ENCODE data around the gene IFI30. TPM values are rescaled to one million over a fixed set of nuclear protein-coding genes. Genes with fewer than 3 reads are reported as not detected.

The IFI30 gene
- total and polyA plus RNA-seq, 2 experiments from 2014 or later, result 0.86 to 10.3 TPM

GRCh38 chr19:18152817-18153555, 20.6 kb upstream of the IFI30 start, which contains the start of gene PIK3R2:
TSS of gene PIK3R2 (plus strand) at chr19:18153163. CDS start at chr19:18155880, 2,717 bp downstream.
- WGBS, 2 experiments (ENCODE audit: low coverage in 1 of 2, low lambda C conversion rate in 2 of 2, missing lambda C conversion rate in 2 of 2), result 0 to 1% methylated on average over 63 to 85 of the region's 86 CpGs
- Histone ChIP-seq H3K4me2 (ENCODE audit: unreplicated experiment) (peak within 1 kb of the TSS; percentile 92), H3K4me3 (peak within 1 kb of the TSS; percentile 84), H3K9me2 (ENCODE audit: insufficient read depth) (no peaks in the 10 kb centered on the region), H3K27ac (peak within 1 kb of the TSS; percentile 82), H3K27me3 (replicated peaks; ENCODE audit: insufficient read depth) (no peaks in the 10 kb centered on the region), H3F3A (ENCODE audit: insufficient read depth) (peaks cover 14% of the 10 kb centered on the region), H3K79me2 (ENCODE audit: insufficient read depth) (peaks cover 24% of the 10 kb centered on the region), H3K9ac (peak within 1 kb of the TSS; percentile 87), H3K9me3 (ENCODE audit: low read depth) (no peaks in the 10 kb centered on the region), H3K36me3 (ENCODE audit: low read depth) (no peaks in the 10 kb centered on the region), H4K20me1 (ENCODE audit: insufficient read depth) (no peaks in the 10 kb centered on the region), H3K4me1 (ENCODE audit: insufficient read depth) (peaks cover 10% of the 10 kb centered on the region), H2AFZ (peak within 1 kb of the TSS; percentile 79)
- in situ Hi-C loops (cut with MboI), result no loop called here
- TF ChIP-seq EZH2phosphoT487 (IDR thresholded peaks at IDR 0.05; ENCODE audit: insufficient read depth, low read depth) (no peak), EZH2 (IDR thresholded peaks at IDR 0.05; ENCODE audit: insufficient read depth, poor library complexity, severe bottlenecking) (no peak)
- DNase-seq, result peak; percentile 99

- H2AFZ ChIP-seq, result peak overlapping the region; percentile 76
- in situ Hi-C loops (cut with MboI), result no loop called here
- peak overlapping the region; percentile 87 for H3K9ac ChIP-seq
- peak overlapping the region; percentile 92 for H3K4me2 ChIP-seq (ENCODE audit: unreplicated experiment)
- H3K9me3 ChIP-seq (ENCODE audit: low read depth), result no peaks in the 10 kb centered on the region
- peaks cover 14% of the 10 kb centered on the region for H3F3A ChIP-seq (ENCODE audit: insufficient read depth)
- peak; percentile 51 for DNase-seq
- no peaks in the 10 kb centered on the region for H3K27me3 ChIP-seq (replicated peaks; ENCODE audit: insufficient read depth)
- TF ChIP-seq EZH2phosphoT487 (IDR thresholded peaks at IDR 0.05; ENCODE audit: insufficient read depth, low read depth) (no peak), EZH2 (IDR thresholded peaks at IDR 0.05; ENCODE audit: insufficient read depth, poor library complexity, severe bottlenecking) (no peak)
- WGBS, 2 experiments (ENCODE audit: low coverage in 1 of 2, low lambda C conversion rate in 2 of 2, missing lambda C conversion rate in 2 of 2), result 0 to 1% methylated on average over 18 to 29 of the region's 38 CpGs
- peaks cover 10% of the 10 kb centered on the region for H3K4me1 ChIP-seq (ENCODE audit: insufficient read depth)
- no peaks in the 10 kb centered on the region for H3K9me2 ChIP-seq (ENCODE audit: insufficient read depth)
- peak overlapping the region; percentile 84 for H3K4me3 ChIP-seq
- H3K36me3 ChIP-seq (ENCODE audit: low read depth), result no peaks in the 10 kb centered on the region
- peaks cover 24% of the 10 kb centered on the region for H3K79me2 ChIP-seq (ENCODE audit: insufficient read depth)
- H4K20me1 ChIP-seq (ENCODE audit: insufficient read depth), result no peaks in the 10 kb centered on the region
- peak overlapping the region; percentile 82 for H3K27ac ChIP-seq
Observed at GRCh38 chr19:18153556-18154134, 20.0 kb upstream of the IFI30 start.

GRCh38 chr19:18155095-18156087, 18.2 kb upstream of the IFI30 start:
- Histone ChIP-seq H3K9me2 (ENCODE audit: insufficient read depth) (no peaks in the 10 kb centered on the region), H4K20me1 (ENCODE audit: insufficient read depth) (no peaks in the 10 kb centered on the region), H3K4me3 (no peak overlapping the region), H3K36me3 (ENCODE audit: low read depth) (no peaks in the 10 kb centered on the region), H3K27me3 (replicated peaks; ENCODE audit: insufficient read depth) (no peaks in the 10 kb centered on the region), H3K9ac (no peak overlapping the region), H2AFZ (no peak overlapping the region), H3K4me1 (ENCODE audit: insufficient read depth) (peaks cover 10% of the 10 kb centered on the region), H3K79me2 (ENCODE audit: insufficient read depth) (peaks cover 24% of the 10 kb centered on the region), H3F3A (ENCODE audit: insufficient read depth) (peaks cover 14% of the 10 kb centered on the region), H3K9me3 (ENCODE audit: low read depth) (no peaks in the 10 kb centered on the region), H3K27ac (no peak overlapping the region), H3K4me2 (ENCODE audit: unreplicated experiment) (no peak overlapping the region)
- no peak for DNase-seq
- no peak for TF ChIP-seq EZH2phosphoT487 (IDR thresholded peaks at IDR 0.05; ENCODE audit: insufficient read depth, low read depth)
- no peak for TF ChIP-seq EZH2 (IDR thresholded peaks at IDR 0.05; ENCODE audit: insufficient read depth, poor library complexity, severe bottlenecking)
- WGBS, 2 experiments (ENCODE audit: low coverage in 1 of 2, low lambda C conversion rate in 2 of 2, missing lambda C conversion rate in 2 of 2), result 96 to 97% methylated on average over 21 to 37 of the region's 43 CpGs
- in situ Hi-C loops (cut with MboI), result no loop called here

- TF ChIP-seq EZH2phosphoT487 (IDR thresholded peaks at IDR 0.05; ENCODE audit: insufficient read depth, low read depth), result no peak
- no peak for TF ChIP-seq EZH2 (IDR thresholded peaks at IDR 0.05; ENCODE audit: insufficient read depth, poor library complexity, severe bottlenecking)
- Histone ChIP-seq H3K36me3 (ENCODE audit: low read depth) (no peaks in the 10 kb centered on the region), H3K9me2 (ENCODE audit: insufficient read depth) (no peaks in the 10 kb centered on the region), H3K4me3 (no peak overlapping the region), H2AFZ (no peak overlapping the region), H3K27me3 (replicated peaks; ENCODE audit: insufficient read depth) (no peaks in the 10 kb centered on the region), H3F3A (ENCODE audit: insufficient read depth) (peaks cover 7% of the 10 kb centered on the region), H3K4me1 (ENCODE audit: insufficient read depth) (peaks cover 10% of the 10 kb centered on the region), H3K4me2 (ENCODE audit: unreplicated experiment) (no peak overlapping the region), H3K27ac (no peak overlapping the region), H3K9ac (no peak overlapping the region), H3K9me3 (ENCODE audit: low read depth) (no peaks in the 10 kb centered on the region), H4K20me1 (ENCODE audit: insufficient read depth) (no peaks in the 10 kb centered on the region), H3K79me2 (ENCODE audit: insufficient read depth) (peaks cover 24% of the 10 kb centered on the region)
- 93 to 96% methylated on average over 6 of the region's 6 CpGs for WGBS, 2 experiments (ENCODE audit: low coverage in 1 of 2, low lambda C conversion rate in 2 of 2, missing lambda C conversion rate in 2 of 2)
- no peak for DNase-seq
- in situ Hi-C loops (cut with MboI), result no loop called here
Observed at GRCh38 chr19:18156268-18156667, 17.3 kb upstream of the IFI30 start.
